Measurements from ENCODE around the gene TMEM185B.
A peak's percentile ranks its signal among the peaks of the same experiment; 100 is the strongest.
"Not testable (repeated sequence)": the region's sequence is repeated elsewhere in the genome, so short reads cannot be mapped to it uniquely, and the experiment has no call there.

TMEM185B gene

GRCh38 chr2:120204945-120205670 lies 18.1 kb downstream of the TMEM185B start:
- no peak for DNase-seq

- DNase-seq: no peak
These were observed 18.8 kb downstream of the TMEM185B start for GRCh38 chr2:120204417-120204816.

GRCh38 chr2:120204022-120204405 lies 19.2 kb downstream of the TMEM185B start:
- no peak for DNase-seq

GRCh38 chr2:120203251-120204021 lies 19.8 kb downstream of the TMEM185B start:
- DNase-seq: no peak

GRCh38 chr2:120199817-120200459 lies 23.3 kb downstream of the TMEM185B start:
- DNase-seq: not testable (repeated sequence)

GRCh38 chr2:120195553-120195952 lies 27.6 kb downstream of the TMEM185B start:
- no peak for DNase-seq

GRCh38 chr2:120192280-120192679 lies 30.9 kb downstream of the TMEM185B start:
- DNase-seq: no peak

- DNase-seq: no peak
These were observed 34.0 kb downstream of the TMEM185B start for GRCh38 chr2:120189189-120189588.

- DNase-seq: no peak
These were observed 41.1 kb downstream of the TMEM185B start for GRCh38 chr2:120182019-120182560.

- no peak for DNase-seq
These were observed 43.1 kb downstream of the TMEM185B start for GRCh38 chr2:120180066-120180465.

GRCh38 chr2:120179396-120179795 lies 43.8 kb downstream of the TMEM185B start:
- no peak for DNase-seq

- DNase-seq: no peak
These were observed 45.2 kb downstream of the TMEM185B start for GRCh38 chr2:120177973-120178372.

- DNase-seq: no peak
These were observed 46.1 kb downstream of the TMEM185B start for GRCh38 chr2:120177001-120177621.

GRCh38 chr2:120176526-120176925 lies 46.7 kb downstream of the TMEM185B start:
- DNase-seq: no peak

GRCh38 chr2:120174963-120175581 lies 48.1 kb downstream of the TMEM185B start:
- DNase-seq: peak in 1 of 2 experiments; percentile 51

All from SW 1271 (cell line).